Stimulated activated CD8-positive, alpha-beta memory T cell treated with anti-CD3 and anti-CD28 coated beads, Interleukin-12 subunit alpha, Interleukin-12 subunit beta, amount 100 ng/mL, for 1 hour (primary cell): Measurements from ENCODE around the gene C16orf90.
A peak's percentile ranks its signal among the peaks of the same experiment; 100 is the strongest.

ENCODE experiments used
- DNase-seq: peaks from one replicate; pipeline ENCODE4 v3.0.0-alpha.2; 2020; ENCODE audit warnings: low read depth

Gene C16orf90

GRCh38 chr16:3461151-3461550 lies 34.1 kb downstream of the C16orf90 start:
- DNase-seq = no peak

GRCh38 chr16:3460585-3460984 lies 34.7 kb downstream of the C16orf90 start:
- DNase-seq = no peak

GRCh38 chr16:3460121-3460520 lies 35.2 kb downstream of the C16orf90 start:
- no peak for DNase-seq

GRCh38 chr16:3459401-3460090 lies 35.7 kb downstream of the C16orf90 start:
- no peak for DNase-seq

- DNase-seq = no peak
Measured at GRCh38 chr16:3458852-3459361, 36.4 kb downstream of the C16orf90 start.

GRCh38 chr16:3458278-3458851 lies 36.9 kb downstream of the C16orf90 start:
- DNase-seq = no peak

GRCh38 chr16:3457434-3458252 lies 37.6 kb downstream of the C16orf90 start:
- DNase-seq = peak; percentile 83

- no peak for DNase-seq
Measured at GRCh38 chr16:3454631-3455147, 40.6 kb downstream of the C16orf90 start.

GRCh38 chr16:3454093-3454492 lies 41.2 kb downstream of the C16orf90 start:
- no peak for DNase-seq

GRCh38 chr16:3444032-3444388 lies 51.3 kb downstream of the C16orf90 start:
- no peak for DNase-seq
